Panc1 (cell line): ENCODE measurements around the gene NAA80.

ENCODE experiments used
- SIN3A ChIP-seq: IDR thresholded peaks from 2 replicates; pipeline ENCODE4 v1.6.1; 2012; ENCODE audit warnings: low read depth, mild to moderate bottlenecking, low read length, moderate library complexity, borderline replicate concordance; ENCODE audit not compliant: insufficient read depth
- TCF7L2 ChIP-seq: IDR thresholded peaks from 2 replicates; pipeline ENCODE4 v1.6.1; 2011; ENCODE audit warnings: mild to moderate bottlenecking, low read depth, low read length, inconsistent platforms
- TF ChIP-seq, protein P1 (sequence below): fragments of 450-650 bp; IDR thresholded peaks from 2 replicates; pipeline ENCODE4 v1.5.1; 2017; ENCODE audit warnings: mild to moderate bottlenecking
- TF ChIP-seq, protein P2 (sequence below), 2 experiments: IDR thresholded peaks; 2 replicates each; pipeline ENCODE4 v1.6.1; 2011 to 2012; ENCODE audit warnings: low read depth in 2 of 2, control low read depth in 1 of 2, low read length in 1 of 2, mild to moderate bottlenecking in 1 of 2, moderate library complexity in 1 of 2; ENCODE audit not compliant: insufficient read depth in 1 of 2

DNA sequence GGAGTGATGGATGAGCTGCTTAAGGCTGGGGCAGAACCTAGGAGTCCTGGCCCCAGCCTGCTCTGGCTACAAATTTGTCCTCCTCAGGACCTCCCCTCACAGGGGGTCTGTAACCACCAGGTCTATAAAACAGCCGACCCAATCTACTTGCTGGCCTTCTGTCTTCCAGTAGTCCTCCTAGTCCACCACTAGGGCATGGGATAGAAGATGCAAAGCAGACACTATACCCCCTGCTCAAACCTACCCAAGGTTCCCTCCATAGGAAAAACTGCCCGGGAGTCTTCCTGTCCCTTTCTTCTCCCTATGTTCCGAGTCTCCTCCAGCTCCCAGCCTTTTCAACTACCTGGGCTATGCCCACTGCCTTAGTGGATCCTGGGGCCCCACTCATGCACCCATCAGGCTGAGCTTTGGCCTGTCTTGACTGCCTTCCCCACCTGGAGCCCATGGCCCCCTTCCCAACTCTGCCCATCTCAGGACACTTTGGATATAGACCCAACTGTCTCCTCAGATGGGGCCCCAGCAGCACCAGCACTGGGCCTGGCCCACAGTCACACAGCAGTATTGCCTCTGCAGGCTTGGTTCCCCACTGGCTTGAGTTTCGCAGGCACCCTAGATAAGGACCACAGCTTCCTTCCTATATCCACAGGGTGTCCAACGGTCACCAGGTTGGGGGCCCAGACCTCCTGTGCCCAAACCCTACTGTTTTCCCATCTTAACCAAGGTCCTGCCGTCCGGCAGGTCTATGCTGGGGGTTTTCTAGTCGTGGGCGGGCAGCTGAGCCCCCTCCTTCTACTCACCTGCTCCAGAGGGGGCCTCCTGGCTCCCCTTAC, 1.1 kb downstream of the NAA80 start:
- TF ChIP-seq, protein P1, sequence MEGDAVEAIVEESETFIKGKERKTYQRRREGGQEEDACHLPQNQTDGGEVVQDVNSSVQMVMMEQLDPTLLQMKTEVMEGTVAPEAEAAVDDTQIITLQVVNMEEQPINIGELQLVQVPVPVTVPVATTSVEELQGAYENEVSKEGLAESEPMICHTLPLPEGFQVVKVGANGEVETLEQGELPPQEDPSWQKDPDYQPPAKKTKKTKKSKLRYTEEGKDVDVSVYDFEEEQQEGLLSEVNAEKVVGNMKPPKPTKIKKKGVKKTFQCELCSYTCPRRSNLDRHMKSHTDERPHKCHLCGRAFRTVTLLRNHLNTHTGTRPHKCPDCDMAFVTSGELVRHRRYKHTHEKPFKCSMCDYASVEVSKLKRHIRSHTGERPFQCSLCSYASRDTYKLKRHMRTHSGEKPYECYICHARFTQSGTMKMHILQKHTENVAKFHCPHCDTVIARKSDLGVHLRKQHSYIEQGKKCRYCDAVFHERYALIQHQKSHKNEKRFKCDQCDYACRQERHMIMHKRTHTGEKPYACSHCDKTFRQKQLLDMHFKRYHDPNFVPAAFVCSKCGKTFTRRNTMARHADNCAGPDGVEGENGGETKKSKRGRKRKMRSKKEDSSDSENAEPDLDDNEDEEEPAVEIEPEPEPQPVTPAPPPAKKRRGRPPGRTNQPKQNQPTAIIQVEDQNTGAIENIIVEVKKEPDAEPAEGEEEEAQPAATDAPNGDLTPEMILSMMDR = no peak
- TF ChIP-seq, protein P2, sequence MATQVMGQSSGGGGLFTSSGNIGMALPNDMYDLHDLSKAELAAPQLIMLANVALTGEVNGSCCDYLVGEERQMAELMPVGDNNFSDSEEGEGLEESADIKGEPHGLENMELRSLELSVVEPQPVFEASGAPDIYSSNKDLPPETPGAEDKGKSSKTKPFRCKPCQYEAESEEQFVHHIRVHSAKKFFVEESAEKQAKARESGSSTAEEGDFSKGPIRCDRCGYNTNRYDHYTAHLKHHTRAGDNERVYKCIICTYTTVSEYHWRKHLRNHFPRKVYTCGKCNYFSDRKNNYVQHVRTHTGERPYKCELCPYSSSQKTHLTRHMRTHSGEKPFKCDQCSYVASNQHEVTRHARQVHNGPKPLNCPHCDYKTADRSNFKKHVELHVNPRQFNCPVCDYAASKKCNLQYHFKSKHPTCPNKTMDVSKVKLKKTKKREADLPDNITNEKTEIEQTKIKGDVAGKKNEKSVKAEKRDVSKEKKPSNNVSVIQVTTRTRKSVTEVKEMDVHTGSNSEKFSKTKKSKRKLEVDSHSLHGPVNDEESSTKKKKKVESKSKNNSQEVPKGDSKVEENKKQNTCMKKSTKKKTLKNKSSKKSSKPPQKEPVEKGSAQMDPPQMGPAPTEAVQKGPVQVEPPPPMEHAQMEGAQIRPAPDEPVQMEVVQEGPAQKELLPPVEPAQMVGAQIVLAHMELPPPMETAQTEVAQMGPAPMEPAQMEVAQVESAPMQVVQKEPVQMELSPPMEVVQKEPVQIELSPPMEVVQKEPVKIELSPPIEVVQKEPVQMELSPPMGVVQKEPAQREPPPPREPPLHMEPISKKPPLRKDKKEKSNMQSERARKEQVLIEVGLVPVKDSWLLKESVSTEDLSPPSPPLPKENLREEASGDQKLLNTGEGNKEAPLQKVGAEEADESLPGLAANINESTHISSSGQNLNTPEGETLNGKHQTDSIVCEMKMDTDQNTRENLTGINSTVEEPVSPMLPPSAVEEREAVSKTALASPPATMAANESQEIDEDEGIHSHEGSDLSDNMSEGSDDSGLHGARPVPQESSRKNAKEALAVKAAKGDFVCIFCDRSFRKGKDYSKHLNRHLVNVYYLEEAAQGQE (IDR thresholded peaks at IDR 0.05; ENCODE audit: insufficient read depth in 1 of 2, low read depth in 2 of 2, low read length in 1 of 2) = no peak
- TF ChIP-seq TCF7L2 (no peak), SIN3A (no peak)
